Gastroesophageal sphincter (tissue), 4 donors: ENCODE measurements around the gene APPBP2. TPM values are rescaled to one million over a fixed set of nuclear protein-coding genes. Genes with fewer than 3 reads are reported as not detected.

Experiments
- ATAC-seq: fragments of 150-250 bp; one replicate; pipeline ENCODE4 v1.9.1; 2016; ENCODE audit warnings: mild to moderate bottlenecking, moderate library complexity
- H3K27ac ChIP-seq, 4 donors: fragments of 200-600 bp; sonication (generic) in 3 of 4; 1 replicate in 3 of 4; 2 replicates in 1 of 4; pipeline ENCODE4 v1.5.1; 2016 to 2019
- H3K27me3 ChIP-seq: fragments of 200-600 bp; sonication (generic); one replicate; pipeline ENCODE4 v1.5.1; 2019
- H3K36me3 ChIP-seq, 2 donors: fragments of 200-600 bp; sonication (generic); one replicate each; pipeline ENCODE4 v1.5.1; 2019; ENCODE audit warnings: control low read depth in 1 of 2
- H3K4me1 ChIP-seq, 3 donors: fragments of 200-600 bp; sonication (generic); 1 replicate in 2 of 3; 2 replicates in 1 of 3; pipeline ENCODE4 v1.5.1; 2016 to 2019; ENCODE audit warnings: control low read depth in 2 of 3
- H3K4me3 ChIP-seq, 2 donors: fragments of 200-600 bp; sonication (generic); one replicate each; pipeline ENCODE4 v1.5.1; 2019; ENCODE audit warnings: mild to moderate bottlenecking in 1 of 2, moderate library complexity in 1 of 2
- H3K9me3 ChIP-seq, 3 donors: fragments of 200-600 bp; sonication (generic); one replicate each; pipeline ENCODE4 v1.5.1; 2017 to 2019; ENCODE audit warnings: control low read depth in 2 of 3
- CTCF ChIP-seq, 4 experiments: fragments of 200-600 bp in 2 of 4; fragments of 450-650 bp in 2 of 4; sonication (generic) in 1 of 4; IDR thresholded peaks; one replicate each; pipeline ENCODE4 v1.5.1; 2017 to 2019; ENCODE audit warnings: antibody characterized with exemption in 4 of 4, mild to moderate bottlenecking in 2 of 4, moderate library complexity in 2 of 4
- EP300 ChIP-seq: sonication (generic); formaldehyde crosslinking; IDR thresholded peaks from one replicate; pipeline ENCODE4 v1.6.1; 2017; ENCODE audit warnings: antibody characterized with exemption, mild to moderate bottlenecking
- POLR2A ChIP-seq, 2 donors: fragments of 450-650 bp; IDR thresholded peaks; one replicate each; pipeline ENCODE4 v1.6.1; 2017; ENCODE audit warnings: antibody characterized with exemption in 2 of 2, mild to moderate bottlenecking in 2 of 2, moderate library complexity in 1 of 2
- POLR2AphosphoS5 ChIP-seq: sonication (generic); formaldehyde crosslinking; IDR thresholded peaks from one replicate; pipeline ENCODE4 v1.6.1; 2017; ENCODE audit warnings: antibody characterized with exemption
- WGBS, 2 donors: methylation state at CpG; one replicate each; pipeline ENCODE4 v1.1.5; 2018; ENCODE audit warnings: low coverage in 1 of 2; 5-methylcytosine and 5-hydroxymethylcytosine counted together
- total RNA-seq, 4 donors: library from RNA; depleted of rRNA; stranded (reverse); fragments of >200 nt; gene quantifications; one replicate each; pipeline ENCODE4 v1.1.0, GENCODE V29; 2016

Gene APPBP2
- total RNA-seq, 4 donors from 2014 or later, result 30.0 to 39.2 (median 34.4) TPM

GRCh38 chr17:60526726-60527125 lies 684 bp upstream of the APPBP2 start:
- Histone ChIP-seq H3K27ac (peak overlapping the region; percentile 88 to 99 (median 98)), H3K36me3 (no peaks in the 10 kb centered on the region), H3K27me3 (no peaks in the 10 kb centered on the region), H3K4me3 (peak overlapping the region; percentile 81 to 95), H3K4me1 (peaks cover 0 to 42% (median 11%) of the 10 kb centered on the region in 3 donors), H3K9me3 (no peaks in the 10 kb centered on the region)
- ATAC-seq, result no peak
- whole genome bisulfite sequencing, 2 donors, result 9 to 14% methylated on average over 6 of the region's 6 CpGs
- TF ChIP-seq POLR2AphosphoS5 (no peak), EP300 (no peak), CTCF (IDR thresholded peaks at IDR 0.05) (no peak), POLR2A (IDR thresholded peaks at IDR 0.05) (no peak)

DNA sequence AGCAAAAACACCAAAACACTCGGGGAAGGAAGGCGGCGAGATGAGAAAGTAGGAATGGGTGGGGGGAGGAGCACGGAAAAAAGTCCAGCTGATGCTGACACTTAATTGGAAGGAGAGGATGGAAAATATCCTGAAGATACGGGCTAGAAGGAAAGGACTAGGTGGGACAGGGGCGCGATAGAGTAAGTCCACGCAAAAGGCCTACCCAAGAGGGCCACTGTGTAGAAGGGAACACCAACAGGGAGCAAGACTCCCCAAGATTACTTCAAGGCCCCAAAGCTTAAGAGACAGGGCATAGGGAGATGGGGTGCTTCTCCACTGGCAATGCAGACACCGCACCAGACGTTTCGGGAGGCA lies 736 bp downstream of the APPBP2 start:
- Histone ChIP-seq H3K36me3 (peaks cover 0 to under 1% of the 10 kb centered on the region in 2 donors), H3K27me3 (no peaks in the 10 kb centered on the region), H3K9me3 (no peaks in the 10 kb centered on the region), H3K4me1 (peaks cover 0 to 57% (median 11%) of the 10 kb centered on the region in 3 donors), H3K4me3 (peak overlapping the region; percentile 81 to 95), H3K27ac (peak overlapping the region; percentile 88 to 99 (median 98))
- peak; percentile 8 for ATAC-seq
- TF ChIP-seq POLR2A (IDR thresholded peaks at IDR 0.05) (no peak), POLR2AphosphoS5 (no peak), CTCF (IDR thresholded peaks at IDR 0.05) (no peak), EP300 (no peak)
- WGBS, 2 donors, result 0 to 1% methylated on average over 11 of the region's 11 CpGs

GRCh38 chr17:60524463-60525327 lies 1.3 kb downstream of the APPBP2 start:
- H3K27ac ChIP-seq, result peak overlapping the region; percentile 88 to 99 (median 98)
- no peak for ATAC-seq
- H3K27me3 ChIP-seq, result no peaks in the 10 kb centered on the region
- peak overlapping the region; percentile 81 to 95 for H3K4me3 ChIP-seq
- no peaks in the 10 kb centered on the region for H3K9me3 ChIP-seq
- 5 to 8% methylated on average over 4 to 9 of the region's 9 CpGs for WGBS, 2 donors
- H3K36me3 ChIP-seq, result peaks cover 0 to 7% of the 10 kb centered on the region in 2 donors
- H3K4me1 ChIP-seq, result peaks cover 0 to 57% (median 11%) of the 10 kb centered on the region in 3 donors
- TF ChIP-seq POLR2A (IDR thresholded peaks at IDR 0.05), result no peak
- TF ChIP-seq EP300, result no peak
- TF ChIP-seq POLR2AphosphoS5, result no peak
- no peak for TF ChIP-seq CTCF (IDR thresholded peaks at IDR 0.05)

- WGBS, 2 donors, result 0% methylated on average over 1 of the region's 1 CpG
- Histone ChIP-seq H3K27ac (peak overlapping the region in 2 of 4 donors; percentile 25 to 99), H3K27me3 (no peaks in the 10 kb centered on the region), H3K4me1 (peaks cover 0 to 61% (median 11%) of the 10 kb centered on the region in 3 donors), H3K9me3 (no peaks in the 10 kb centered on the region), H3K4me3 (peak overlapping the region in 1 of 2 donors; percentile 81), H3K36me3 (peaks cover 0 to 15% of the 10 kb centered on the region in 2 donors)
- no peak for ATAC-seq
- TF ChIP-seq CTCF (IDR thresholded peaks at IDR 0.05) (no peak), EP300 (no peak), POLR2AphosphoS5 (no peak), POLR2A (IDR thresholded peaks at IDR 0.05) (no peak)
Observed at GRCh38 chr17:60523822-60524221, 2.2 kb downstream of the APPBP2 start.
